Body of pancreas (tissue), 4 donors: Measurements from ENCODE around the gene BCAR1.

Experiments used
- CTCF ChIP-seq, 7 experiments: fragments of 450-650 bp in 4 of 7; fragments of 200-600 bp in 3 of 7; sonication (generic) in 3 of 7; IDR thresholded peaks; one replicate each; pipeline ENCODE4 v1.5.1; 2016 to 2019; ENCODE audit warnings: antibody characterized with exemption in 7 of 7
- POLR2A ChIP-seq, 3 donors: fragments of 450-650 bp; IDR thresholded peaks; one replicate each; pipeline ENCODE4 v1.6.1; 2016; ENCODE audit warnings: antibody characterized with exemption in 3 of 3, mild to moderate bottlenecking in 2 of 3

- TF ChIP-seq CTCF (IDR thresholded peaks at IDR 0.05) = no peak
- no peak for TF ChIP-seq POLR2A (IDR thresholded peaks at IDR 0.05)
Measured at GRCh38 chr16:75261590-75262078, 10.2 kb upstream of the BCAR1 start.
